CD14-positive monocyte (primary cell): ENCODE data around the gene ARID1B. TPM values are rescaled to one million over a fixed set of nuclear protein-coding genes. Genes with fewer than 3 reads are reported as not detected.

Experiments used
- DNase-seq, 3 donors: peaks; one replicate each; pipeline ENCODE4 v3.0.0-alpha.2; 2011 to 2022
- H2AFZ ChIP-seq: 2 replicates; pipeline ENCODE4 v1.6.0; 2012; ENCODE audit warnings: mild to moderate bottlenecking, low read depth, low read length, inconsistent platforms; ENCODE audit not compliant: insufficient read depth, poor library complexity, severe bottlenecking
- H3K27ac ChIP-seq, 2 donors: 1 replicate in 1 of 2; 2 replicates in 1 of 2; pipeline ENCODE4 v1.5.1; 2012 to 2013; ENCODE audit warnings: low read length in 2 of 2, control low read depth in 1 of 2, inconsistent platforms in 1 of 2, low read depth in 1 of 2, mild to moderate bottlenecking in 1 of 2
- H3K27me3 ChIP-seq, 2 donors: one replicate each; pipeline versions ENCODE4 v1.6.0 to v1.6.1; 2011 to 2013; ENCODE audit warnings: low read length in 2 of 2; ENCODE audit not compliant: control insufficient read depth in 2 of 2, insufficient read depth in 2 of 2
- H3K36me3 ChIP-seq, 2 donors: replicated peaks in 1 of 2; 1 replicate in 1 of 2; 2 replicates in 1 of 2; pipeline versions ENCODE4 v1.5.1 to v1.6.1; 2012 to 2013; ENCODE audit warnings: low read length in 2 of 2, control low read depth in 1 of 2, inconsistent platforms in 1 of 2, mild to moderate bottlenecking in 1 of 2; ENCODE audit not compliant: insufficient read depth in 2 of 2, control insufficient read depth in 1 of 2
- H3K4me1 ChIP-seq, 2 donors: 1 replicate in 1 of 2; 2 replicates in 1 of 2; pipeline versions ENCODE4 v1.5.1 to v1.6.1; 2012 to 2013; ENCODE audit warnings: low read length in 2 of 2, control low read depth in 1 of 2, inconsistent platforms in 1 of 2, mild to moderate bottlenecking in 1 of 2, moderate library complexity in 1 of 2; ENCODE audit not compliant: insufficient read depth in 2 of 2, control insufficient read depth in 1 of 2
- H3K4me2 ChIP-seq: replicated peaks from 2 replicates; pipeline ENCODE3; 2012; ENCODE audit warnings: low read length, moderate library complexity, mild to moderate bottlenecking; ENCODE audit not compliant: poor library complexity, severe bottlenecking; ENCODE audit errors: extremely low read depth
- H3K4me3 ChIP-seq, 3 experiments: fragments of 200-600 bp in 1 of 3; sonication (generic) in 1 of 3; replicated peaks in 1 of 3; 1 replicate in 2 of 3; 2 replicates in 1 of 3; pipeline ENCODE4 v1.5.1; 2011 to 2013; ENCODE audit warnings: low read length in 3 of 3, mild to moderate bottlenecking in 3 of 3, control low read depth in 2 of 3, low read depth in 2 of 3, inconsistent platforms in 1 of 3, moderate library complexity in 1 of 3
- H3K79me2 ChIP-seq: 2 replicates; pipeline ENCODE4 v1.6.0; 2012; ENCODE audit warnings: mild to moderate bottlenecking, control low read depth, inconsistent platforms, low read length, moderate library complexity; ENCODE audit not compliant: insufficient read depth
- H3K9ac ChIP-seq: 2 replicates; pipeline ENCODE4 v1.6.0; 2017; ENCODE audit warnings: low read length, mild to moderate bottlenecking; ENCODE audit not compliant: insufficient read depth, poor library complexity, severe bottlenecking
- H3K9me3 ChIP-seq, 2 donors: replicated peaks in 1 of 2; 1 replicate in 1 of 2; 2 replicates in 1 of 2; pipeline versions ENCODE4 v1.5.1 to v1.6.1; 2012 to 2013; ENCODE audit warnings: low read length in 2 of 2, control low read depth in 1 of 2; ENCODE audit not compliant: control insufficient read depth in 1 of 2, insufficient read depth in 1 of 2
- H4K20me1 ChIP-seq: 2 replicates; pipeline ENCODE4 v1.6.0; 2012; ENCODE audit warnings: mild to moderate bottlenecking, low read length, control low read depth, moderate library complexity; ENCODE audit not compliant: insufficient read depth
- H3K27ac Mint-ChIP-seq, 7 donors: one replicate each; pipeline ENCODE4 v1.8.0; 2020; ENCODE audit warnings: mild to moderate bottlenecking in 7 of 7, mixed read lengths in 7 of 7, moderate library complexity in 6 of 7, inconsistent platforms in 2 of 7
- H3K27me3 Mint-ChIP-seq, 3 donors: one replicate each; pipeline ENCODE4 v1.8.0; 2021 to 2022; ENCODE audit warnings: low read depth in 3 of 3, mild to moderate bottlenecking in 3 of 3, mixed read lengths in 3 of 3, moderate library complexity in 3 of 3, inconsistent platforms in 1 of 3
- H3K36me3 Mint-ChIP-seq, 2 donors: one replicate each; pipeline ENCODE4 v1.8.0; 2020; ENCODE audit warnings: mixed read lengths in 2 of 2, inconsistent platforms in 1 of 2, mild to moderate bottlenecking in 1 of 2
- H3K4me1 Mint-ChIP-seq: one replicate; pipeline ENCODE4 v1.8.0; 2020; ENCODE audit warnings: mild to moderate bottlenecking, mixed read lengths
- H3K4me3 Mint-ChIP-seq, 2 donors: one replicate each; pipeline ENCODE4 v1.8.0; 2020; ENCODE audit warnings: mild to moderate bottlenecking in 2 of 2, mixed read lengths in 2 of 2, moderate library complexity in 1 of 2
- H3K9me3 Mint-ChIP-seq, 7 donors: one replicate each; pipeline ENCODE4 v1.8.0; 2020 to 2022; ENCODE audit warnings: mixed read lengths in 7 of 7, mild to moderate bottlenecking in 6 of 7, moderate library complexity in 6 of 7, inconsistent platforms in 2 of 7
- WGBS: methylation state at CpG from one replicate; pipeline ENCODE4 v1.1.5; 2013; ENCODE audit warnings: missing lambda C conversion rate; ENCODE audit not compliant: insufficient coverage; 5-methylcytosine and 5-hydroxymethylcytosine counted together
- intact Hi-C, 2 donors: fragments of 100-400 bp; cut with micrococcal nuclease; formaldehyde crosslinking; loops; one replicate each; pipeline versions ENCODE4 v1.15.0 to v1.15.1; 2023
- polyA plus RNA-seq, 3 donors: library from polyadenylated mRNA; depleted of rRNA in 1 of 3; unstranded in 2 of 3; stranded (reverse) in 1 of 3; fragments of 300-500 nt in 2 of 3; fragments of >200 nt in 1 of 3; fragmentation: Illumina TruSeq in 2 of 3; gene quantifications; 1 replicate in 2 of 3; 2 replicates in 1 of 3; pipeline ENCODE4 v1.2.3, GENCODE V29; 2012 to 2021
- TF ChIP-seq, protein P1 (sequence below): fragments of 200-600 bp; IDR thresholded peaks from one replicate; pipeline ENCODE4 v1.8.0; 2022; ENCODE audit warnings: antibody characterized with exemption, mild to moderate bottlenecking

ARID1B gene
- polyA plus RNA-seq, 3 donors, result 3.2 to 22.1 (median 3.8) TPM

DNA sequence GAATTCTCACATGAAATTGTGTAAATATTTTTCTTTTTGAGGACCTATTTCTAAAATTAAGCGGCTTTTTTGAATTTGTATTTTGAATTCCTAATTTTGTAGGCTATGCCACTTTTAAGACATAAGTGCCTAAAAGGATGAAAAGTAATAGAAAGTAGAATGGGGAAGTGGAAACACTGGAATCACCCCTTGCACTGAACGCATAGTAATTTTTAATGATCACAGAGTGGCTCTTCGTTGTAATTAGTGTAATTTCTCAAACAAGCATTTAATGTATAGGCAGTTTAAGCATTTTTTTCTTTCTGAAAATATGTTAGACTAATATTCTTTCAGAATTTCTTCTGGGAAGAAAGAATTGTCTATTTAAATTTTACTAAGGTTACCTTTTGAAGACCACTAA, 73.2 kb downstream of the ARID1B start:
- Mint-ChIP-seq H3K4me3 (no peak overlapping the region), H3K4me1 (peaks cover 30% of the 10 kb centered on the region), H3K27ac (no peak overlapping the region), H3K36me3 (peaks cover 0 to 6% of the 10 kb centered on the region in 2 donors), H3K27me3 (no peaks in the 10 kb centered on the region), H3K9me3 (no peaks in the 10 kb centered on the region)
- H3K9me3 ChIP-seq, result no peaks in the 10 kb centered on the region
- H3K4me2 ChIP-seq, result no peak overlapping the region
- TF ChIP-seq, protein P1, sequence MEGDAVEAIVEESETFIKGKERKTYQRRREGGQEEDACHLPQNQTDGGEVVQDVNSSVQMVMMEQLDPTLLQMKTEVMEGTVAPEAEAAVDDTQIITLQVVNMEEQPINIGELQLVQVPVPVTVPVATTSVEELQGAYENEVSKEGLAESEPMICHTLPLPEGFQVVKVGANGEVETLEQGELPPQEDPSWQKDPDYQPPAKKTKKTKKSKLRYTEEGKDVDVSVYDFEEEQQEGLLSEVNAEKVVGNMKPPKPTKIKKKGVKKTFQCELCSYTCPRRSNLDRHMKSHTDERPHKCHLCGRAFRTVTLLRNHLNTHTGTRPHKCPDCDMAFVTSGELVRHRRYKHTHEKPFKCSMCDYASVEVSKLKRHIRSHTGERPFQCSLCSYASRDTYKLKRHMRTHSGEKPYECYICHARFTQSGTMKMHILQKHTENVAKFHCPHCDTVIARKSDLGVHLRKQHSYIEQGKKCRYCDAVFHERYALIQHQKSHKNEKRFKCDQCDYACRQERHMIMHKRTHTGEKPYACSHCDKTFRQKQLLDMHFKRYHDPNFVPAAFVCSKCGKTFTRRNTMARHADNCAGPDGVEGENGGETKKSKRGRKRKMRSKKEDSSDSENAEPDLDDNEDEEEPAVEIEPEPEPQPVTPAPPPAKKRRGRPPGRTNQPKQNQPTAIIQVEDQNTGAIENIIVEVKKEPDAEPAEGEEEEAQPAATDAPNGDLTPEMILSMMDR, result no peak
- intact Hi-C loops, result no loop called here
- no peaks in the 10 kb centered on the region for H3K36me3 ChIP-seq
- no peak overlapping the region for H2AFZ ChIP-seq
- H3K27ac ChIP-seq, result no peak overlapping the region
- H3K4me1 ChIP-seq, result peaks cover 4 to 6% of the 10 kb centered on the region in 2 donors
- H3K9ac ChIP-seq, result no peak overlapping the region
- no peak for DNase-seq
- peaks cover 100% of the 10 kb centered on the region for H4K20me1 ChIP-seq
- no peaks in the 10 kb centered on the region for H3K27me3 ChIP-seq
- no peak overlapping the region for H3K4me3 ChIP-seq
- no CpG with 5 or more reads among the region's 3 CpGs for WGBS
- H3K79me2 ChIP-seq, result peaks cover 100% of the 10 kb centered on the region

DNA sequence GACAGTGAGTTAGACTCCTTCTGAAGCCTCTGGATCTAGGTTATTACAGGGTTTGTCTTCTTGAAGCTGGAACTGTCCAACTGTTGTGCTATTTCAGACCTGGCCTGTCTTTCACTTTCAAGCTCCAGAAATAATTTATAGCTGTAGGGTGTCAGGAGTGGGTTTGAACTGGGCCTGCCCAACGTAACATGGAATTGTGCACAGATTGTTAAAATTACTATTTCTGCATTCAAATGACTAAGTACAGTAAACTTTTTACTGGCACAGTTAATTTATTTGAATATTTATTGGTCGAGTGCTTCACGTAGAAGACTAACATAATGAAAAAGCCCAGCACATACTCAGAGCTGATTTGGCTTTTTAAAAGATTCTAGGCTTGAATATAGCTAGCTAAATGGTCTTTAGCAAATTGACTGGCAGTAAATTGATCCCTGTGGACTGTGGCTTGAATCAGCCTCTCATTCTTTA, 74.3 kb downstream of the ARID1B start:
- peaks cover 0 to 4% of the 10 kb centered on the region in 2 donors for H3K36me3 Mint-ChIP-seq
- TF ChIP-seq, protein P1, result no peak
- no peak overlapping the region for H3K9ac ChIP-seq
- no peak overlapping the region for H3K27ac Mint-ChIP-seq
- no peaks in the 10 kb centered on the region for H3K27me3 ChIP-seq
- H3K36me3 ChIP-seq, result no peaks in the 10 kb centered on the region
- H3K4me2 ChIP-seq, result no peak overlapping the region
- H3K4me1 Mint-ChIP-seq, result peaks cover 25% of the 10 kb centered on the region
- peaks cover 100% of the 10 kb centered on the region for H3K79me2 ChIP-seq
- no peaks in the 10 kb centered on the region for H3K9me3 ChIP-seq
- H3K27ac ChIP-seq, result no peak overlapping the region
- no peaks in the 10 kb centered on the region for H3K9me3 Mint-ChIP-seq
- no peak for DNase-seq
- no peaks in the 10 kb centered on the region for H3K27me3 Mint-ChIP-seq
- no peaks in the 10 kb centered on the region for H3K4me1 ChIP-seq
- WGBS, result no CpG with 5 or more reads among the region's 3 CpGs
- intact Hi-C loops, result no loop called here
- H4K20me1 ChIP-seq, result peaks cover 100% of the 10 kb centered on the region
- no peak overlapping the region for H3K4me3 Mint-ChIP-seq
- no peak overlapping the region for H3K4me3 ChIP-seq
- no peak overlapping the region for H2AFZ ChIP-seq
